GM12878 (cell line): ENCODE results near the gene C19orf67. TPM values are rescaled to one million over a fixed set of nuclear protein-coding genes. Genes with fewer than 3 reads are reported as not detected.

ENCODE experiments used
- ATAC-seq: fragments of 200-7000 bp; cut with Tn5 transposase; 3 replicates; pipeline ENCODE4 v1.9.1; 2020; ENCODE audit warnings: mild to moderate bottlenecking, moderate library complexity
- BruUV-seq: library from RNA; stranded (reverse); fragments of 400-500 nt; replicated peaks from 2 replicates; lab custom pipeline; 2021; lab: Mats Ljungman, UMichigan
- CTCF ChIA-PET: fragments of 300-600 bp; sonication (Branson Sonifier 250); formaldehyde crosslinking; extraction: SDS; loops from one replicate; lab custom pipeline; 2021; ENCODE audit warnings: inconsistent platforms; lab: Yijun Ruan, JAX
- POLR2A ChIA-PET: fragments of 350-600 bp; formaldehyde crosslinking; extraction: SDS; loops from one replicate; lab custom pipeline; 2021; ENCODE audit warnings: inconsistent platforms; lab: Charles Lee
- RAD21 ChIA-PET: fragments of 300-600 bp; sonication (Branson Sonifier 250); formaldehyde crosslinking; loops from one replicate; lab custom pipeline; 2023; ENCODE audit warnings: antibody characterized with exemption; ENCODE audit not compliant: unreplicated experiment; lab: Charles Lee
- SMC1A ChIA-PET: fragments of 300-600 bp; sonication (Branson Sonifier 250); formaldehyde crosslinking; loops from one replicate; lab custom pipeline; 2023; ENCODE audit not compliant: unreplicated experiment, uncharacterized antibody; lab: Charles Lee
- DNase-seq: peaks from one replicate; pipeline ENCODE4 v3.0.0-alpha.2; 2011; ENCODE audit warnings: low read depth, low spot score
- FAIRE-seq: peaks from 3 replicates; lab custom pipeline; 2011; peaks lifted over from hg19 to GRCh38; lab: Jason Lieb, UNC
- H2AFZ ChIP-seq: 2 replicates; pipeline ENCODE4 v1.6.0; 2011; ENCODE audit warnings: low read depth, low read length, control low read depth; ENCODE audit not compliant: control insufficient read depth
- H3K27ac ChIP-seq: 2 replicates; pipeline ENCODE4 v1.5.1; 2011; ENCODE audit warnings: control low read depth; ENCODE audit not compliant: control insufficient read depth, insufficient read depth
- H3K27me3 ChIP-seq, 2 experiments: replicated peaks in 1 of 2; 2 replicates each; pipeline versions ENCODE4 v1.6.0 to v1.6.1; 2011; ENCODE audit warnings: low read length in 1 of 2; ENCODE audit not compliant: control insufficient read depth in 2 of 2, insufficient read depth in 2 of 2
- H3K36me3 ChIP-seq, 2 experiments: 2 replicates each; pipeline ENCODE4 v1.5.1; 2011; ENCODE audit warnings: low read length in 1 of 2; ENCODE audit not compliant: control insufficient read depth in 2 of 2, insufficient read depth in 2 of 2
- H3K4me1 ChIP-seq: 2 replicates; pipeline ENCODE4 v1.6.1; 2011; ENCODE audit warnings: mild to moderate bottlenecking, low read length, moderate library complexity, mixed read lengths; ENCODE audit not compliant: control insufficient read depth, insufficient read depth
- H3K4me2 ChIP-seq: 2 replicates; pipeline ENCODE4 v1.6.0; 2011; ENCODE audit warnings: control low read depth; ENCODE audit not compliant: control insufficient read depth, insufficient read depth
- H3K4me3 ChIP-seq: fragments of 200-600 bp; sonication (generic); 2 replicates; pipeline ENCODE4 v1.5.1; 2016
- H3K79me2 ChIP-seq: 2 replicates; pipeline ENCODE4 v1.6.0; 2011; ENCODE audit warnings: low read length; ENCODE audit not compliant: control insufficient read depth, insufficient read depth
- H3K9ac ChIP-seq: 2 replicates; pipeline ENCODE4 v1.8.0; 2011; ENCODE audit warnings: low read length, control low read depth, mixed read lengths; ENCODE audit not compliant: control insufficient read depth, insufficient read depth
- H3K9me3 ChIP-seq: replicated peaks from 3 replicates; pipeline ENCODE4 v1.5.1; 2011; ENCODE audit warnings: mild to moderate bottlenecking, low read length; ENCODE audit not compliant: control insufficient read depth, insufficient read depth
- H4K20me1 ChIP-seq: 2 replicates; pipeline ENCODE4 v1.6.0; 2011; ENCODE audit not compliant: control insufficient read depth, insufficient read depth
- CHD2 ChIP-seq: IDR thresholded peaks from 2 replicates; pipeline ENCODE4 v1.6.1; 2011; ENCODE audit warnings: low read depth, low read length, improper control_type of control experiment, borderline replicate concordance
- MYC ChIP-seq: IDR thresholded peaks from 2 replicates; pipeline ENCODE4 v1.6.1; 2011; ENCODE audit warnings: mild to moderate bottlenecking, low read length, moderate library complexity, inconsistent platforms; ENCODE audit not compliant: insufficient read depth, insufficient replicate concordance, insufficient read length, severe bottlenecking
- POLR2A ChIP-seq: IDR thresholded peaks from 2 replicates; pipeline ENCODE4 v1.6.1; 2011; ENCODE audit warnings: low read depth, mild to moderate bottlenecking, low read length
- WGBS: methylation state at CpG from one replicate; pipeline ENCODE4 v1.1.6; 2016; ENCODE audit warnings: low lambda C conversion rate; ENCODE audit not compliant: insufficient replicate concordance, insufficient coverage; ENCODE audit errors: missing lambda C conversion rate; 5-methylcytosine and 5-hydroxymethylcytosine counted together
- in situ Hi-C: fragments of 300-500 bp; cut with MboI; formaldehyde crosslinking; loops from 9 replicates; pipeline ENCODE4 v1.14.3; 2018; ENCODE audit warnings: mixed read lengths
- intact Hi-C: fragments of 100-400 bp; cut with micrococcal nuclease; formaldehyde crosslinking; loops from one replicate; pipeline ENCODE4 v1.14.2; 2022; ENCODE audit not compliant: unreplicated experiment
- polyA plus RNA-seq, 11 experiments: library from polyadenylated mRNA; depleted of rRNA in 4 of 11; unstranded in 6 of 11; stranded (reverse) in 5 of 11; fragments of >200 nt; fragmentation: Nextera tagmentation in 4 of 11; fragmentation: Illumina TruSeq in 1 of 11; extraction: Ambion mirVana in 4 of 11; extraction: Trizol in 1 of 11; gene quantifications; 1 replicate in 1 of 11; 2 replicates in 10 of 11; pipeline versions ENCODE4 v1.2.1 to v1.2.3, GENCODE V29; 2011 to 2016; ENCODE audit warnings: inconsistent platforms in 2 of 11, missing spikeins in 2 of 11, low read depth in 1 of 11
- total RNA-seq, 4 experiments: library from RNA; depleted of rRNA in 3 of 4; stranded (reverse); fragments of >200 nt in 3 of 4; fragmentation: Illumina TruSeq in 1 of 4; extraction: Trizol in 1 of 4; gene quantifications; 2 replicates each; pipeline versions ENCODE4 v1.2.1 to v1.2.3, GENCODE V29; 2013 to 2021
- TF ChIP-seq, protein P1 (sequence below): IDR thresholded peaks from 2 replicates; pipeline ENCODE4 v1.6.1; 2011; ENCODE audit warnings: mild to moderate bottlenecking, low read depth, low read length, moderate library complexity; ENCODE audit not compliant: insufficient replicate concordance

The C19orf67 gene
- total and polyA plus RNA-seq, 10 of the 15 experiments (the other 5 are each of a cell fraction or from before 2014, with no cell fraction given) = 0.14 TPM; not detected in 9

DNA sequence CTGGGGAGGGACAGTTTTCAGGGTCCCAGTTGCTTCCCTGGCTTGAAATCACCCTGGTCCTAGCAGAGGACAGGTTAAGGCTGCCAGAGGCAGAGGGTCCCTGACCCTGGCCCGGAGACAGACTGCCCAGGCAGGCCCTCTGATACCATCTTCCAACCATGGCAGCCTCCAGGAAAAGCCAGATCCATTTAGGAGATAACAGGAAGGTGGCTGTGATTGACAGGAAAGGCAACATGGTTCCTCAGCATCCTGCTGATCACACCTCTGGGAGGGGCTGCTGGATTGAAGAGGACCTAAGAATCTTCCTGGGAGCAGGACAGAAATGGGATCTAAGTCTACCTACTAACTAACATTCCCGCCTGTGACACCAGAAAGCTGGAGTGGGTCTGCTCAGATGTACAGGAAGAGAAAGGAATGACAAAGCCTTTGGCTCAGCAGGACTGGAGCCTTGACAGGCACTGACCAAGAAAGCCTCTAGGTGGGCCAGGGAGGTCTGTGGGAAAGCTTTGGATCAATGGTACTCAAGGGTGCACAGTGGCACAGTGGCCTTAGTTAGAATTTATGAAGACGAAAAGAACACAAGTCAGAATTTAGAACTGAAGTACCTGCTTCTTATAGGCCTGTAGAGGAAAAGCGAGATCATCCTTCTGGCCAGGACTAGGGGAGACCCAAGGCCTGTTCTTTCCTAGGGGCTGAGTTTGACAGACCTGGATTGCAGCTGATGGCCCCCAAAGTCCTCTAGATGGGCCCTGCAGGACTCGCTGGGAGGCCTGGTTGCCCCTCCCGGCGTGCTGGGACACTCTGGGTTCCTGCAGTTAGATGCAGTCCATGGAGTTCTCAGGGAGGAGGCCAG, 34.3 kb upstream of the C19orf67 start:
- H2AFZ ChIP-seq = no peak overlapping the region
- intact Hi-C loops (loop anchor here (5.0 kb wide), 1 partner anchor 38 kb away; no protein-coding TSS in a partner anchor), in situ Hi-C loops (no loop called here)
- ChIA-PET CTCF (interaction anchor here (0.9 to 2.4 kb wide), 2 partner anchors 17 to 217 kb away, joined by 3 to 10 read pairs; partner anchors contain the start of gene ASF1B), POLR2A (no interaction called here), RAD21 (no interaction called here), SMC1A (no interaction called here)
- TF ChIP-seq CHD2 = no peak
- no peak for TF ChIP-seq POLR2A
- TF ChIP-seq, protein P1, sequence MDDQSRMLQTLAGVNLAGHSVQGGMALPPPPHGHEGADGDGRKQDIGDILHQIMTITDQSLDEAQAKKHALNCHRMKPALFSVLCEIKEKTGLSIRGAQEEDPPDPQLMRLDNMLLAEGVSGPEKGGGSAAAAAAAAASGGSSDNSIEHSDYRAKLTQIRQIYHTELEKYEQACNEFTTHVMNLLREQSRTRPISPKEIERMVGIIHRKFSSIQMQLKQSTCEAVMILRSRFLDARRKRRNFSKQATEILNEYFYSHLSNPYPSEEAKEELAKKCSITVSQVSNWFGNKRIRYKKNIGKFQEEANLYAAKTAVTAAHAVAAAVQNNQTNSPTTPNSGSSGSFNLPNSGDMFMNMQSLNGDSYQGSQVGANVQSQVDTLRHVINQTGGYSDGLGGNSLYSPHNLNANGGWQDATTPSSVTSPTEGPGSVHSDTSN = no peak
- TF ChIP-seq MYC = no peak
- DNase-seq = no peak
- ATAC-seq = no peak
- no peak overlapping the region for H3K9ac ChIP-seq
- no peak overlapping the region for H3K4me3 ChIP-seq
- H3K9me3 ChIP-seq = no peaks in the 10 kb centered on the region
- no peak overlapping the region for H3K4me2 ChIP-seq
- H3K4me1 ChIP-seq = peaks cover 16% of the 10 kb centered on the region
- H4K20me1 ChIP-seq = no peaks in the 10 kb centered on the region
- no peak overlapping the region for H3K27ac ChIP-seq
- BruUV-seq = no TSS peak
- WGBS = over 99% methylated on average over 7 of the region's 7 CpGs
- no peaks in the 10 kb centered on the region for H3K27me3 ChIP-seq
- FAIRE-seq = no peak
- peaks cover 8% of the 10 kb centered on the region for H3K79me2 ChIP-seq
- peaks cover 0 to 2% of the 10 kb centered on the region in 2 experiments; a peak in 2 of 4 replicates for H3K36me3 ChIP-seq
